GM12801 (cell line): ENCODE data around the gene NPM3.

Experiments
- CTCF ChIP-seq: IDR thresholded peaks from one replicate; pipeline ENCODE4 v1.5.1; 2011; ENCODE audit warnings: control low read depth; ENCODE audit not compliant: insufficient read length; ENCODE audit errors: extremely low read depth

Gene NPM3

GRCh38 chr10:101780818-101781654 lies 2.2 kb downstream of the NPM3 start:
- TF ChIP-seq CTCF: peak; percentile 86

- TF ChIP-seq CTCF: no peak
Observed at GRCh38 chr10:101780187-101780817, 2.9 kb downstream of the NPM3 start.

- TF ChIP-seq CTCF: no peak
Observed at GRCh38 chr10:101779544-101780186, 3.6 kb downstream of the NPM3 start.

GRCh38 chr10:101778781-101779543 lies 4.3 kb downstream of the NPM3 start:
- no peak for TF ChIP-seq CTCF

GRCh38 chr10:101778151-101778780 lies 5.0 kb downstream of the NPM3 start:
- no peak for TF ChIP-seq CTCF

- no peak for TF ChIP-seq CTCF
Observed at GRCh38 chr10:101777619-101778145, 5.6 kb downstream of the NPM3 start.
